GM23338 (cell line): ENCODE measurements around the gene TMEM178B. TPM values are rescaled to one million over a fixed set of nuclear protein-coding genes. Genes with fewer than 3 reads are reported as not detected.

Experiments used
- ATAC-seq: fragments of 200-7000 bp; cut with Tn5 transposase; 3 replicates; pipeline ENCODE4 v1.9.1; 2020
- DNase-seq: peaks from one replicate; pipeline ENCODE4 v3.0.0-alpha.2; 2015; ENCODE audit warnings: low spot score
- H2AFZ ChIP-seq: fragments of 200-600 bp; sonication (generic); 2 replicates; pipeline ENCODE4 v1.8.0; 2016; ENCODE audit warnings: antibody characterized with exemption, mild to moderate bottlenecking, moderate library complexity
- H3F3A ChIP-seq: fragments of 200-600 bp; sonication (generic); replicated peaks from 2 replicates; pipeline ENCODE4 v1.8.0; 2017; ENCODE audit warnings: antibody characterized with exemption, mixed run types, low read depth
- H3K27ac ChIP-seq: fragments of 200-600 bp; sonication (generic); 2 replicates; pipeline ENCODE4 v1.6.1; 2016; ENCODE audit warnings: low read depth
- H3K27me3 ChIP-seq: fragments of 200-600 bp; sonication (generic); 2 replicates; pipeline ENCODE4 v1.8.0; 2016; ENCODE audit warnings: mild to moderate bottlenecking, mixed run types, moderate library complexity; ENCODE audit not compliant: insufficient read depth
- H3K36me3 ChIP-seq: fragments of 200-600 bp; sonication (generic); 2 replicates; pipeline ENCODE4 v1.8.0; 2016; ENCODE audit warnings: mild to moderate bottlenecking; ENCODE audit not compliant: insufficient read depth
- H3K4me1 ChIP-seq: fragments of 200-600 bp; sonication (generic); 2 replicates; pipeline ENCODE4 v1.8.0; 2016; ENCODE audit warnings: mild to moderate bottlenecking, moderate library complexity; ENCODE audit not compliant: insufficient read depth
- H3K4me2 ChIP-seq: fragments of 200-600 bp; sonication (generic); 2 replicates; pipeline ENCODE4 v1.7.1; 2017; ENCODE audit warnings: mixed run types
- H3K4me3 ChIP-seq: fragments of 200-600 bp; sonication (generic); 2 replicates; pipeline ENCODE4 v1.6.1; 2016; ENCODE audit warnings: mixed run types
- H3K79me2 ChIP-seq: fragments of 200-600 bp; sonication (generic); replicated peaks from 2 replicates; pipeline ENCODE4 v1.8.0; 2017; ENCODE audit warnings: mild to moderate bottlenecking; ENCODE audit not compliant: insufficient read depth
- H3K9me2 ChIP-seq: fragments of 200-600 bp; sonication (generic); 2 replicates; pipeline ENCODE4 v1.8.0; 2017; ENCODE audit not compliant: insufficient read depth
- H4K20me1 ChIP-seq: fragments of 200-600 bp; sonication (generic); replicated peaks from 2 replicates; pipeline ENCODE4 v1.8.0; 2017; ENCODE audit warnings: mild to moderate bottlenecking; ENCODE audit not compliant: insufficient read depth
- H3K27ac Mint-ChIP-seq: 2 replicates; pipeline ENCODE4 v1.8.0; 2020; ENCODE audit warnings: inconsistent platforms, mild to moderate bottlenecking, moderate library complexity, mixed read lengths
- H3K27me3 Mint-ChIP-seq: 3 replicates; pipeline ENCODE4 v1.8.0; 2022; ENCODE audit warnings: low read depth, mild to moderate bottlenecking, moderate library complexity, mixed read lengths, inconsistent platforms; ENCODE audit not compliant: insufficient read depth, poor library complexity
- H3K36me3 Mint-ChIP-seq: 3 replicates; pipeline ENCODE4 v1.8.0; 2021; ENCODE audit warnings: low read depth, mild to moderate bottlenecking, inconsistent platforms, moderate library complexity, mixed read lengths
- H3K4me1 Mint-ChIP-seq: 3 replicates; pipeline ENCODE4 v1.8.0; 2020; ENCODE audit warnings: mild to moderate bottlenecking, inconsistent platforms, mixed read lengths
- H3K4me3 Mint-ChIP-seq: 3 replicates; pipeline ENCODE4 v1.8.0; 2021; ENCODE audit warnings: moderate library complexity, mild to moderate bottlenecking, inconsistent platforms, mixed read lengths
- H3K9me3 Mint-ChIP-seq: 3 replicates; pipeline ENCODE4 v1.8.0; 2020; ENCODE audit warnings: moderate library complexity, mild to moderate bottlenecking, inconsistent platforms, mixed read lengths
- CREB1 ChIP-seq: fragments of 250-450 bp; sonication (Bioruptor Pico); IDR thresholded peaks from 2 replicates; pipeline ENCODE4 v1.5.0; 2020; ENCODE audit warnings: low read depth, mild to moderate bottlenecking, moderate library complexity
- EZH2phosphoT487 ChIP-seq: fragments of 200-600 bp; sonication (generic); IDR thresholded peaks from one replicate; pipeline ENCODE4 v1.8.1; 2018; ENCODE audit warnings: antibody characterized with exemption; ENCODE audit not compliant: unreplicated experiment
- POLR2AphosphoS5 ChIP-seq: IDR thresholded peaks from 2 replicates; pipeline ENCODE4 v1.6.1; 2016; ENCODE audit warnings: antibody characterized with exemption, low read depth
- REST ChIP-seq: IDR thresholded peaks from one replicate; pipeline ENCODE4 v1.6.1; 2018; ENCODE audit warnings: antibody characterized with exemption; ENCODE audit not compliant: unreplicated experiment
- STAT1 ChIP-seq: IDR thresholded peaks from one replicate; pipeline ENCODE4 v1.6.1; 2016; ENCODE audit warnings: antibody characterized with exemption; ENCODE audit not compliant: unreplicated experiment
- ZNF114 ChIP-seq: fragments of 250-450 bp; sonication (Bioruptor Pico); IDR thresholded peaks from 2 replicates; pipeline ENCODE4 v1.5.0; 2020; ENCODE audit warnings: mild to moderate bottlenecking, moderate library complexity
- ZNF331 ChIP-seq: fragments of 250-450 bp; sonication (Bioruptor Pico); IDR thresholded peaks from 2 replicates; pipeline ENCODE4 v1.5.0; 2020; ENCODE audit warnings: low read depth, mild to moderate bottlenecking, moderate library complexity
- polyA plus RNA-seq: library from polyadenylated mRNA; unstranded; fragments of >200 nt; fragmentation: Nextera tagmentation; extraction: Ambion mirVana; gene quantifications from 2 replicates; pipeline ENCODE4 v1.2.1, GENCODE V29; 2016
- total RNA-seq: library from RNA; depleted of rRNA; stranded (reverse); fragments of >200 nt; shearing (Covaris generic); gene quantifications from 2 replicates; pipeline ENCODE4 v1.2.3, GENCODE V29; 2014
- TF ChIP-seq, protein P1 (sequence below), 2 experiments: fragments of 200-600 bp in 1 of 2; sonication (generic) in 1 of 2; conservative IDR thresholded peaks; 2 replicates each; pipeline versions ENCODE4 v1.5.1 to v1.6.1; 2016 to 2017; ENCODE audit warnings: antibody characterized with exemption in 2 of 2, low read depth in 2 of 2, mild to moderate bottlenecking in 2 of 2, moderate library complexity in 1 of 2
- TF ChIP-seq, protein P2 (sequence below): fragments of 250-450 bp; sonication (Bioruptor Pico); IDR thresholded peaks from 2 replicates; pipeline ENCODE4 v1.5.0; 2020; ENCODE audit warnings: mild to moderate bottlenecking, moderate library complexity

The TMEM178B gene
- total and polyA plus RNA-seq, 2 experiments from 2014 or later = 4.9 to 15.6 TPM

DNA sequence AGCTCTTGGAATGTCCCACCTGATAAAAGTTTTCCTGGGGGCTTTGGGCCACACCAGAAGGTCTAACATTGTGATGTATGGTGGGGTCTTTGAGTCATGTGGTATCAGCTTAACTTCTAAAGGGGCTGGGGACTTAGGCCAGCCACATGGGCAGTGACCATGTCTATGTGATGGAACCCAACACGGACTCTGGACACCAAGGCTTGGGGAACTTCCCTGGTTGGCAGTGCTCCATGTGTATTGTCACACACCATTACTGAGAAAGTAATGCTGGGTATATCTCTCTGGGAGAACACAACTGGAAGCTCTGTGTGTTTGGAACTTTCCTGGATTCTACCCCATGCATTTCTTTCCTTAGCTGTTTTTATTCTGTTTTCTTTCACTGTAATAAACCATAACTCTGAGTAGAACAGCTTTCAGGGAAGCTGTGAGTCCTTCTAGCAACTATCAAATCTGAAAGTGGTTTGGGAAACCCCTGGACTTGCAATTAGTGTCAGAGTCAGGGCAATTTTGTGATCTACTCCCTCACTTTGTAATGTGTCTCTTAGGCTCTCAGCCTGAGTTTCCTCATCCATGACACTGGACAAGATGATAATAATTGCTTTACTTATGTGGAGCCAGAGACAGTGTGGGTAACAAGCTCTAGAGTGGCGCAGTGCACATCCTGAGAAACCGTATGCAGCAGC lies 448.9 kb downstream of the TMEM178B start (continued):
- TF ChIP-seq, protein P1, sequence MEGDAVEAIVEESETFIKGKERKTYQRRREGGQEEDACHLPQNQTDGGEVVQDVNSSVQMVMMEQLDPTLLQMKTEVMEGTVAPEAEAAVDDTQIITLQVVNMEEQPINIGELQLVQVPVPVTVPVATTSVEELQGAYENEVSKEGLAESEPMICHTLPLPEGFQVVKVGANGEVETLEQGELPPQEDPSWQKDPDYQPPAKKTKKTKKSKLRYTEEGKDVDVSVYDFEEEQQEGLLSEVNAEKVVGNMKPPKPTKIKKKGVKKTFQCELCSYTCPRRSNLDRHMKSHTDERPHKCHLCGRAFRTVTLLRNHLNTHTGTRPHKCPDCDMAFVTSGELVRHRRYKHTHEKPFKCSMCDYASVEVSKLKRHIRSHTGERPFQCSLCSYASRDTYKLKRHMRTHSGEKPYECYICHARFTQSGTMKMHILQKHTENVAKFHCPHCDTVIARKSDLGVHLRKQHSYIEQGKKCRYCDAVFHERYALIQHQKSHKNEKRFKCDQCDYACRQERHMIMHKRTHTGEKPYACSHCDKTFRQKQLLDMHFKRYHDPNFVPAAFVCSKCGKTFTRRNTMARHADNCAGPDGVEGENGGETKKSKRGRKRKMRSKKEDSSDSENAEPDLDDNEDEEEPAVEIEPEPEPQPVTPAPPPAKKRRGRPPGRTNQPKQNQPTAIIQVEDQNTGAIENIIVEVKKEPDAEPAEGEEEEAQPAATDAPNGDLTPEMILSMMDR (conservative IDR thresholded peaks at IDR 0.05; ENCODE audit: low read depth in 2 of 2) = no peak
- no peak for TF ChIP-seq CREB1
- no peak for TF ChIP-seq ZNF114 (CRISPR knock-in tag)

- Histone ChIP-seq H3K27me3 (no peaks in the 10 kb centered on the region), H4K20me1 (no peaks in the 10 kb centered on the region)
- no peak for ATAC-seq
- TF ChIP-seq ZNF331 (CRISPR knock-in tag) (no peak), STAT1 (no peak), EZH2phosphoT487 (no peak), ZNF114 (CRISPR knock-in tag) (no peak), POLR2AphosphoS5 (no peak), REST (no peak), CREB1 (no peak)
- TF ChIP-seq, protein P2, sequence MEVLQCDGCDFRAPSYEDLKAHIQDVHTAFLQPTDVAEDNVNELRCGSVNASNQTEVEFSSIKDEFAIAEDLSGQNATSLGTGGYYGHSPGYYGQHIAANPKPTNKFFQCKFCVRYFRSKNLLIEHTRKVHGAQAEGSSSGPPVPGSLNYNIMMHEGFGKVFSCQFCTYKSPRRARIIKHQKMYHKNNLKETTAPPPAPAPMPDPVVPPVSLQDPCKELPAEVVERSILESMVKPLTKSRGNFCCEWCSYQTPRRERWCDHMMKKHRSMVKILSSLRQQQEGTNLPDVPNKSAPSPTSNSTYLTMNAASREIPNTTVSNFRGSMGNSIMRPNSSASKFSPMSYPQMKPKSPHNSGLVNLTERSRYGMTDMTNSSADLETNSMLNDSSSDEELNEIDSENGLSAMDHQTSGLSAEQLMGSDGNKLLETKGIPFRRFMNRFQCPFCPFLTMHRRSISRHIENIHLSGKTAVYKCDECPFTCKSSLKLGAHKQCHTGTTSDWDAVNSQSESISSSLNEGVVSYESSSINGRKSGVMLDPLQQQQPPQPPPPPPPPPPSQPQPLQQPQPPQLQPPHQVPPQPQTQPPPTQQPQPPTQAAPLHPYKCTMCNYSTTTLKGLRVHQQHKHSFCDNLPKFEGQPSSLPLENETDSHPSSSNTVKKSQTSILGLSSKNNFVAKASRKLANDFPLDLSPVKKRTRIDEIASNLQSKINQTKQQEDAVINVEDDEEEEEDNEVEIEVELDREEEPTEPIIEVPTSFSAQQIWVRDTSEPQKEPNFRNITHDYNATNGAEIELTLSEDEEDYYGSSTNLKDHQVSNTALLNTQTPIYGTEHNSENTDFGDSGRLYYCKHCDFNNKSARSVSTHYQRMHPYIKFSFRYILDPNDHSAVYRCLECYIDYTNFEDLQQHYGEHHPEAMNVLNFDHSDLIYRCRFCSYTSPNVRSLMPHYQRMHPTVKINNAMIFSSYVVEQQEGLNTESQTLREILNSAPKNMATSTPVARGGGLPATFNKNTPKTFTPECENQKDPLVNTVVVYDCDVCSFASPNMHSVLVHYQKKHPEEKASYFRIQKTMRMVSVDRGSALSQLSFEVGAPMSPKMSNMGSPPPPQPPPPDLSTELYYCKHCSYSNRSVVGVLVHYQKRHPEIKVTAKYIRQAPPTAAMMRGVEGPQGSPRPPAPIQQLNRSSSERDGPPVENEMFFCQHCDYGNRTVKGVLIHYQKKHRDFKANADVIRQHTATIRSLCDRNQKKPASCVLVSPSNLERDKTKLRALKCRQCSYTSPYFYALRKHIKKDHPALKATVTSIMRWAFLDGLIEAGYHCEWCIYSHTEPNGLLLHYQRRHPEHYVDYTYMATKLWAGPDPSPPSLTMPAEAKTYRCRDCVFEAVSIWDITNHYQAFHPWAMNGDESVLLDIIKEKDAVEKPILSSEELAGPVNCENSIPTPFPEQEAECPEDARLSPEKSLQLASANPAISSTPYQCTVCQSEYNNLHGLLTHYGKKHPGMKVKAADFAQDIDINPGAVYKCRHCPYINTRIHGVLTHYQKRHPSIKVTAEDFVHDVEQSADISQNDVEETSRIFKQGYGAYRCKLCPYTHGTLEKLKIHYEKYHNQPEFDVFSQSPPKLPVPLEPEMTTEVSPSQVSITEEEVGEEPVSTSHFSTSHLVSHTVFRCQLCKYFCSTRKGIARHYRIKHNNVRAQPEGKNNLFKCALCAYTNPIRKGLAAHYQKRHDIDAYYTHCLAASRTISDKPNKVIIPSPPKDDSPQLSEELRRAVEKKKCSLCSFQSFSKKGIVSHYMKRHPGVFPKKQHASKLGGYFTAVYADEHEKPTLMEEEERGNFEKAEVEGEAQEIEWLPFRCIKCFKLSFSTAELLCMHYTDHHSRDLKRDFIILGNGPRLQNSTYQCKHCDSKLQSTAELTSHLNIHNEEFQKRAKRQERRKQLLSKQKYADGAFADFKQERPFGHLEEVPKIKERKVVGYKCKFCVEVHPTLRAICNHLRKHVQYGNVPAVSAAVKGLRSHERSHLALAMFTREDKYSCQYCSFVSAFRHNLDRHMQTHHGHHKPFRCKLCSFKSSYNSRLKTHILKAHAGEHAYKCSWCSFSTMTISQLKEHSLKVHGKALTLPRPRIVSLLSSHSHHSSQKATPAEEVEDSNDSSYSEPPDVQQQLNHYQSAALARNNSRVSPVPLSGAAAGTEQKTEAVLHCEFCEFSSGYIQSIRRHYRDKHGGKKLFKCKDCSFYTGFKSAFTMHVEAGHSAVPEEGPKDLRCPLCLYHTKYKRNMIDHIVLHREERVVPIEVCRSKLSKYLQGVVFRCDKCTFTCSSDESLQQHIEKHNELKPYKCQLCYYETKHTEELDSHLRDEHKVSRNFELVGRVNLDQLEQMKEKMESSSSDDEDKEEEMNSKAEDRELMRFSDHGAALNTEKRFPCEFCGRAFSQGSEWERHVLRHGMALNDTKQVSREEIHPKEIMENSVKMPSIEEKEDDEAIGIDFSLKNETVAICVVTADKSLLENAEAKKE (CRISPR knock-in tag) = no peak
- TF ChIP-seq, protein P1 (conservative IDR thresholded peaks at IDR 0.05; ENCODE audit: low read depth in 2 of 2) = no peak
Measured at GRCh38 chr7:141525973-141526514, 452.2 kb downstream of the TMEM178B start.

More at GRCh38 chr7:141525973-141526514, 452.2 kb downstream of the TMEM178B start:
- H3K36me3 ChIP-seq = no peaks in the 10 kb centered on the region; the same call in 1 of the 2 replicates
- H3K4me3 Mint-ChIP-seq = no peak overlapping the region
- H3K4me1 ChIP-seq = no peaks in the 10 kb centered on the region
- peaks cover 3% of the 10 kb centered on the region for H3K27me3 Mint-ChIP-seq
- H3F3A ChIP-seq = no peaks in the 10 kb centered on the region
- H3K36me3 Mint-ChIP-seq = peaks cover 6% of the 10 kb centered on the region; the same call in 2 of the 3 replicates
- no peak for DNase-seq
- H3K4me3 ChIP-seq = no peak overlapping the region
- no peak overlapping the region for H3K27ac Mint-ChIP-seq
- H3K79me2 ChIP-seq = no peaks in the 10 kb centered on the region
- H2AFZ ChIP-seq = no peak overlapping the region
- peaks cover 8% of the 10 kb centered on the region; the same call in 2 of the 3 replicates for H3K4me1 Mint-ChIP-seq
- no peaks in the 10 kb centered on the region for H3K9me3 Mint-ChIP-seq
- peaks cover 8% of the 10 kb centered on the region for H3K9me2 ChIP-seq
- no peak overlapping the region for H3K4me2 ChIP-seq
- no peak overlapping the region for H3K27ac ChIP-seq
